Progenitor cell of endocrine pancreas (in vitro differentiated cells): Measurements from ENCODE around the gene NR2C1. TPM values are rescaled to one million over a fixed set of nuclear protein-coding genes. Genes with fewer than 3 reads are reported as not detected.

Source experiments
- DNase-seq: peaks from one replicate; pipeline ENCODE4 v3.0.0; 2021; ENCODE audit warnings: low spot score; ENCODE audit not compliant: unreplicated experiment
- H3K27ac Mint-ChIP-seq: 2 replicates; pipeline ENCODE4 v1.8.0; 2021; ENCODE audit warnings: mild to moderate bottlenecking, moderate library complexity, mixed read lengths
- H3K27me3 Mint-ChIP-seq: 2 replicates; pipeline ENCODE4 v1.8.0; 2021; ENCODE audit warnings: mixed read lengths
- H3K36me3 Mint-ChIP-seq: 2 replicates; pipeline ENCODE4 v1.8.0; 2022; ENCODE audit warnings: mixed read lengths; ENCODE audit not compliant: insufficient read depth
- H3K4me1 Mint-ChIP-seq: 2 replicates; pipeline ENCODE4 v1.8.0; 2021; ENCODE audit warnings: low read depth, mixed read lengths
- H3K4me3 Mint-ChIP-seq: 2 replicates; pipeline ENCODE4 v1.8.0; 2021; ENCODE audit warnings: low read depth, mild to moderate bottlenecking, moderate library complexity, mixed read lengths
- H3K9me3 Mint-ChIP-seq: 2 replicates; pipeline ENCODE4 v1.8.0; 2021; ENCODE audit warnings: low read depth, mixed read lengths
- CTCF ChIP-seq: fragments of 200-600 bp; sonication (generic); IDR thresholded peaks from one replicate; pipeline ENCODE4 v1.5.0; 2021; ENCODE audit warnings: antibody characterized with exemption, mild to moderate bottlenecking; ENCODE audit not compliant: unreplicated experiment
- total RNA-seq: library from RNA; stranded (reverse); gene quantifications from 2 replicates; pipeline ENCODE4 v1.2.1, GENCODE V29; 2021

Gene NR2C1
- total RNA-seq, 1 donor from 2014 or later = 58.9 TPM

- H3K27me3 Mint-ChIP-seq = no peaks in the 10 kb centered on the region
- no peaks in the 10 kb centered on the region for H3K9me3 Mint-ChIP-seq
- no peak overlapping the region for H3K4me3 Mint-ChIP-seq
- peaks cover 1% of the 10 kb centered on the region for H3K4me1 Mint-ChIP-seq
- no peak for TF ChIP-seq CTCF
- peaks cover 2% of the 10 kb centered on the region for H3K36me3 Mint-ChIP-seq
- no peak overlapping the region for H3K27ac Mint-ChIP-seq
- no peak for DNase-seq
Measured at GRCh38 chr12:95070378-95070777, 3.0 kb downstream of the NR2C1 start.

GRCh38 chr12:95066091-95066855 is 7.1 kb downstream of the NR2C1 start:
- H3K27me3 Mint-ChIP-seq = no peaks in the 10 kb centered on the region
- TF ChIP-seq CTCF = no peak
- no peak overlapping the region for H3K4me3 Mint-ChIP-seq
- H3K4me1 Mint-ChIP-seq = no peaks in the 10 kb centered on the region
- no peak overlapping the region for H3K27ac Mint-ChIP-seq
- H3K36me3 Mint-ChIP-seq = peaks cover 9% of the 10 kb centered on the region
- DNase-seq = no peak
- no peaks in the 10 kb centered on the region for H3K9me3 Mint-ChIP-seq

- H3K4me1 Mint-ChIP-seq = no peaks in the 10 kb centered on the region
- DNase-seq = no peak
- peaks cover 21% of the 10 kb centered on the region for H3K36me3 Mint-ChIP-seq
- H3K4me3 Mint-ChIP-seq = no peak overlapping the region
- H3K27ac Mint-ChIP-seq = no peak overlapping the region
- no peaks in the 10 kb centered on the region for H3K27me3 Mint-ChIP-seq
- TF ChIP-seq CTCF = no peak
- H3K9me3 Mint-ChIP-seq = no peaks in the 10 kb centered on the region
Measured at GRCh38 chr12:95060951-95061350, 12.5 kb downstream of the NR2C1 start.

GRCh38 chr12:95059984-95060383 is 13.4 kb downstream of the NR2C1 start:
- Mint-ChIP-seq H3K27me3 (no peaks in the 10 kb centered on the region), H3K4me3 (no peak overlapping the region), H3K27ac (no peak overlapping the region), H3K4me1 (no peaks in the 10 kb centered on the region), H3K9me3 (no peaks in the 10 kb centered on the region), H3K36me3 (peaks cover 21% of the 10 kb centered on the region)
- no peak for TF ChIP-seq CTCF
- no peak for DNase-seq

- no peaks in the 10 kb centered on the region for H3K27me3 Mint-ChIP-seq
- TF ChIP-seq CTCF = no peak
- no peaks in the 10 kb centered on the region for H3K9me3 Mint-ChIP-seq
- no peaks in the 10 kb centered on the region for H3K4me1 Mint-ChIP-seq
- peaks cover 20% of the 10 kb centered on the region for H3K36me3 Mint-ChIP-seq
- no peak overlapping the region for H3K4me3 Mint-ChIP-seq
- DNase-seq = no peak
- H3K27ac Mint-ChIP-seq = no peak overlapping the region
Measured at GRCh38 chr12:95057424-95057823, 16.0 kb downstream of the NR2C1 start.
